Measurements from ENCODE around the gene RNF180. TPM values are rescaled to one million over a fixed set of nuclear protein-coding genes. Genes with fewer than 3 reads are reported as not detected.
A peak's percentile ranks its signal among the peaks of the same experiment; 100 is the strongest.

The RNF180 gene
- total RNA-seq, 2 donors from 2014 or later: 2.0 to 3.5 TPM

DNA sequence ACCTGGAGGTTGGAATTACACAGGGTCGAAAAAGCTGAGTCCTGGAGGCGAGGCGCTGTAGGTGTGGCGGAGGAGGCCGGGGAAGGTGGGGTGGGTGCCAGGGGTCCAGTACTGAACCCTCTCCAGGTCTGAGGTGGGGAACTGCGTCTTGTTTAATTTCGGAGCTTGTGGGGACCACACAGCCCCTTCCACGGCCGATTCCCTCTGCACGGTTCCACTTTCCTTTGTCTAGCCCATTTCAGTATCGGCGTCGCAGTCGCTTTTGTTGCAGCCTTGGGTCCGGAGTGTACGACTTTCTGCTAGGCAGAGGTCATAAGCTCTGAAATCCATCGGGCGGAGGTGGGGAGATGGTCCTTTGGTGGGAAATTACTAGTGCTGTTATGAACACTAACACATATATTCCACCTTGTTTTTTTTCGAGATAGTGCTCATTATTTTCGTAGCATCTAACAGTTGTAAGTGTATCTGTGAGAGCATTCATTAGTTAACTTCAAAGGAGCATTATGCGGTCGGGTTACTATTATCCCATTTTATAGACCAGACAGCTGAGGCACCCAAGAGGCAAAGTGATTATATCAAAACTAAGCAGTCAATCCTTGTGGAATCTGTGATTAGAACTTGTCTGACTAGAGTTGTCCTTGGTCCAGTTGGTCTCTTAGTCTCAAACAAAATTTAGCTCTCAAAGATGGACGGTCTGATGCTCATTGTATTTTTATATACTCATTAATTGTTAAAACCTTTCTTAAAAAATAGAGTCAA is 737 bp downstream of the RNF180 start:
- DNase-seq: peak in 1 of 2 donors; percentile 6
- intact Hi-C loops (cut with DNase I, micrococcal nuclease): no loop called here
- peak; percentile 22 for ATAC-seq

DNA sequence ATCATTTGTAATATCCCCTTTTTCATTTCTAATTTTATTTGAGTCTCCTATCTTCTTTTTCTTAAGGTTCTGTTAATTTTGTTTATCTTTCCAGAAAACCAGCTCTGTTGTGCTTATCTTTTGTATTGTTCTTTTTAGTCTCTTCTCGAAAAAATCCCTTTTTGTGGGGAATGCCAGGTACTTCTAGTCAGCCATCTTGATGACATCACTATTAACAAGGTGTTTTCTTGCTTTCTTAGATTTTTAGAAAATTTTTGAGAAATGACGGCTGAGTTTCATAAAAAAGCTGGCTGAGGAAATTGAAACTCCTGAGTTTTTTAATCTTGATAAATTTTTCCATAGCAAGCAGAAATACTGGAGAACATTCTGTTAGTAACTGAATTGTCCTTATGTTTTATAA is 10.7 kb downstream of the RNF180 start:
- DNase-seq: no peak
- ATAC-seq: no peak
- intact Hi-C loops (cut with DNase I, micrococcal nuclease): no loop called here

DNA sequence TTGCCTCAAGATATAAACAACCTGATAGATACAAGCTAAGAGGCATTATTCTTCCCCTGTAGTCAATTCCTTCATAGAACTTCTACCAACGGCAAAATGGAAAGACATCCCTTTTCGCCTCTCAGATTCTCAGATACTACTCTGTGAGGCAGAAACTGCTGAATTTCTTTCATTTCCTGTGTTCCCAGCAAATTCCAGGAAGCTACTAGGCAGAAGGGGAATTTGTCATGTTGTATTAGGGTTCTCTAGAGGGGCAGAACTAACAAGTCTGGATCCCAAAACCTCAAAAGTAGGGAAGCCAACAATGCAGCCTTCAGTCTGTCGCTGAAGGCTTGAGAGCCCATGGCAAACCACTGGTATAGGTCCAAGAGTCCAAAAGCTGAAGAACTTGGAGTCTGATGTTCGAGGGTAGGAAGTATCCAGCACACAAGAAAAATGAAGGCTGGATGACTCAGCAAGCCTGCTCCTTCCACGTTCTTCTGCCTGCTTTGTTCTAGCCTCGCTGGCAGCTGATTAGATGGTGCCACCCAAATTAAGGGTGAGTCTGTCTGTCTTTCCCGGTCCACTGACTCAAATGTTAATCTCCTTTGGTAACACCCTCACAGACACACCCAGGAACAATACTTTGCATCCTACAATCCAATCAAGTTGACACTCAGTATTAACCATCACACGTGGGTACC is 15.2 kb downstream of the RNF180 start:
- no peak for ATAC-seq
- intact Hi-C loops (cut with DNase I, micrococcal nuclease): no loop called here

GRCh38 chr5:64181440-64181839 is 15.8 kb downstream of the RNF180 start:
- ATAC-seq (no peak), DNase-seq (no peak)
- intact Hi-C loops (cut with DNase I, micrococcal nuclease): no loop called here

More for the DNA sequence above, 15.2 kb downstream of the RNF180 start:
- DNase-seq: no peak

GRCh38 chr5:64183956-64184355 is 18.3 kb downstream of the RNF180 start:
- ATAC-seq: no peak
- intact Hi-C loops (cut with DNase I, micrococcal nuclease): no loop called here
- no peak for DNase-seq

DNA sequence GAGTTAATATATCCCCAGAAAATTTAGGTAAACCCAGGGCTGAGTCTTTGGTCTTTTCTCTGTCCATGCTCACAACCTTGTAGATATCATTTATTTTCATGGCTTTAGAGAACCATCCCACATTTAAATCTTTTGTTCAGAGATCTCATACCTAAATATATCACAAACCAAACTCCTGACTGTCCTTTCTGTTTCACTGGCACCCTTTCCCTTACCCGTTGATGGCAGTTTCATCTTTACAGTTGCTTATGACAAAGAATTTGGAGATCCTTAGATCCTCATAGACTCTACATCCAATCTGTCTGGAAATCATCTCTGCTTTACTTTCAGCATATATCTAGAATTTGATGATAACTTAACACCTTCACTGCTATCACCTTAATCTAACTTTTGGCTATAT is 19.2 kb downstream of the RNF180 start:
- intact Hi-C loops (cut with DNase I, micrococcal nuclease): no loop called here
- no peak for DNase-seq
- no peak for ATAC-seq

DNA sequence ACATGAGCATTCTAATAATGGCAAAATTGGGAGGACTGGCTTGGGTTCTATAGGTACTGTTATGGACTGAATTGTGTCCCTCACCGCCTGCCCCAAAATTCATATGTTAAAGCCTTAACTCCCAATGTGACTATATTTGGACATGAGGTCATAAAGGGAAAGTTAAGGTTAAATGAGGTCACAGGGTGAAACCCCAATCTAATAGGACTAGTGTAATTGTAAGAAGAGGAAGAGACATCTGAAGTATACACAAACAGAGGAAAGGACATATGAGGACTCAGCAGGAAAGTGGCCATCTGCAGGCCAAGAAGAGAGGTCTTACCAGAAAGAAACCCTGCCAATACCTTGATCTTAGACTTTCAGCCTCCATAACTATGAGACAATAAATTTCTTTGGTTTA is 23.1 kb downstream of the RNF180 start:
- no peak for ATAC-seq
- intact Hi-C loops (cut with DNase I, micrococcal nuclease): no loop called here
- DNase-seq: no peak

DNA sequence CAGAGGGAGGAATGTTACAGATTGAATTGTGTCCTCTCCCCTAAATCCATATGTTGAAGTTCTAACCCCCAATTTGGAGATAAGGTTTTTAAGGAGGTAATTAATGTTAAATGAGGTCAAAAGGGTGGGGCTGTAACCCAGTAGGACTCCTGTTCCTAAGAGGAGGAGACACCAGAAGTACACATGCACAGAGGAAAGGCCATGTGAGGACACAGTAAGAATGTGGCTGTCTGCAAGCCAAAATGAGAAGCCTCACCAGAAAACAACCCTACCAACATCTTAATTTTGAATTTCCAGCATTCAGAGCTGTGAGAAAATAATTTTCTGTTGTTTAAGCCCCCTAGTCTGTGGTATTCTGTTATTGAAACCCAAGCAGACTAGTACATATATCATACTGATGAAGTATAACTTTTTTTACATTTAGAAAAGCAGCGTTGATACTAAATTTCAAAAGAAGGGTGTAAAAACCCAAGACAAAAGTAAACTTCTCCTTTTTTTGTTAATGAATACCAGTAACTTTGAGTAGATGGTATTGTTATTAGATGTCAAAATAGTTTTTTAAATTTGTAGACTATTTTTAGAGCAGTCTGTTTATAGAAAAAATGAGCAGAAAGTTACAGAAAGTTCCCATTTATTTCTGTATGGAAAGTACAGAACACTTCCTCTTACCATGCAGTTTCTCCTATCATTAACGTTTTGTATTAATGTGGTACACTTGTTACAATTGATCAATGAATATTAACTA is 25.1 kb downstream of the RNF180 start:
- intact Hi-C loops (cut with DNase I, micrococcal nuclease): no loop called here
- no peak for DNase-seq
- no peak for ATAC-seq

- DNase-seq (no peak), ATAC-seq (no peak)
- intact Hi-C loops (cut with DNase I, micrococcal nuclease): no loop called here
Measured at GRCh38 chr5:64195981-64196380, 30.3 kb downstream of the RNF180 start.

DNA sequence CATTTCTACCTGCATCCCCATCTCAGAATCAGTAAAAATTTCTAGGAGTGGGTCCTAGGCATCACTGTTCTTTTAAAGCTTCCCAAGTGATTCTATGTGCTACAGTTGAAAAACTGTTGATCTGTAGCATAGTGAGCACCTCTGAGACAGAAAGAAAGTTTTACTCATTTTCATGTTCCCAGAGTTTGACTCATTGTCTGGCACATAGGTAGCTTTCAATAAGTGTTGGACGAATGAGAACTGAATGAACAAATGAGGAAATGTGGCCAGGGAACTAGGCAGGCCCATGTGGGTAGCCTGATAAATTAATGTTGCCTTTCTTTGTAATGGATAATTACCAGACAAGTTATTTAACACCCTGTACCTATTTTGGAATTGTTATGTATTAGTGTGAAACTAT is 33.8 kb downstream of the RNF180 start:
- intact Hi-C loops (cut with DNase I, micrococcal nuclease): no loop called here

DNA sequence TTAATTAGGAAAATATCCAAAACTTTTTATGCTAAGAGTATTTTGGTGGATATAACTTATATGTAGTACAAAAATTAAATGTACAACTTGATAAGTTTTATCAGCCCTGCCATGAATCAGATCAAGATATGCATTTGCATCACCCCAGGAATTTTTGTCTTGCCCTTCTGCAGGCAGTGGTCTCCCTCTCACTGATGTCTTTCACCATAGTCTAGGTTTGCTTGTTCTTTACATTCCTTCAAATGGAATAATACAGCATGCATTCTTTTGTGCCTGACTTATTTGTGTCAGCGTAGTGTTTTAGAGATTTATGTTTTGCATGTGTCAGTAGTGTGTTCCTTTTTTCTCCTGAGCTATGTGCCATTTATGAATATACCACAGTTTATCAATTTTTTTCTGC is 36.4 kb downstream of the RNF180 start:
- DNase-seq (no peak), ATAC-seq (no peak)
- intact Hi-C loops (cut with DNase I, micrococcal nuclease): no loop called here

More for the DNA sequence above, 33.8 kb downstream of the RNF180 start:
- no peak for DNase-seq
- no peak for ATAC-seq

GRCh38 chr5:64206653-64207052 is 41.0 kb downstream of the RNF180 start:
- intact Hi-C loops (cut with DNase I, micrococcal nuclease): loop anchor here in 1 of 2 donors (5.0 kb wide), 1 partner anchor 59 kb away; no protein-coding TSS in a partner anchor
- no peak for ATAC-seq
- DNase-seq: no peak

DNA sequence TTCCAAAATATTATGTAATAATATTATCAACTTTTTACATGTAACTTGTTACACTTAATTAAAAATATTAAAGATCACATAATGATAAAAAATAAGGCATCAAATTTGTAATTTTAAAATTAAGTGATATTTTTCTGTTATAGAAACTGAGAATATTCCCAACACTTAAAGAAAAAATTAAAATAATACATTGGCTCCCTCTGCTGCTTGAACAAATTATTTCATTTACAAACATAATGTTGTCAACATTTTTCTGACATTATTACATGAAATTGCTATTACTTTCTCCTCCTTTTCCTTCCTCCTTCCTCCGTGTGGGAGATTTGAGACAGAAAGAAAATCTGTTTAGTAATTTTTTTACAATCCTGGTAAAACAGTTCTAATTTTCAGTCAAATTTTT is 42.3 kb downstream of the RNF180 start:
- ATAC-seq (no peak), DNase-seq (no peak)
- intact Hi-C loops (cut with DNase I, micrococcal nuclease): loop anchor here in 1 of 2 donors (5.0 kb wide), 1 partner anchor 61 kb away; no protein-coding TSS in a partner anchor

DNA sequence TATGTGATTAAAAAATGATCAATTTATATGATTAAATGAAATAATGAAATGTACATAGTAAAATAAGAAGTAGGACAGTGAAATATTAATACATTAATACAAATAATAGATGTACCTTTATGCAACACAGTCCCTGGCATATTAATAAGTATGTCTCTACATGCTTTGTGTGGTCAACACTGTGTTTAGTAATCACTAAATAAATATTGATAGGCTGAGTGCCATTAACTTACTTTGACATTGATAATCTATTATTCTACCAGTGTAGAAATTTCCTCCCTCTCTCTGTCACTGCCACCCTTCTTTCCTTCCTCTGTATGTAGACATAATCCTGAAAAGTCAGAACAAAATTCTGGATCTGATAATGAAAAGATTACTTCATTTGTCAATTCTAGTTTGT is 43.7 kb downstream of the RNF180 start:
- intact Hi-C loops (cut with DNase I, micrococcal nuclease): loop anchor here in 1 of 2 donors (5.0 kb wide), 1 partner anchor 62 kb away; no protein-coding TSS in a partner anchor
- ATAC-seq (no peak), DNase-seq (no peak)

DNA sequence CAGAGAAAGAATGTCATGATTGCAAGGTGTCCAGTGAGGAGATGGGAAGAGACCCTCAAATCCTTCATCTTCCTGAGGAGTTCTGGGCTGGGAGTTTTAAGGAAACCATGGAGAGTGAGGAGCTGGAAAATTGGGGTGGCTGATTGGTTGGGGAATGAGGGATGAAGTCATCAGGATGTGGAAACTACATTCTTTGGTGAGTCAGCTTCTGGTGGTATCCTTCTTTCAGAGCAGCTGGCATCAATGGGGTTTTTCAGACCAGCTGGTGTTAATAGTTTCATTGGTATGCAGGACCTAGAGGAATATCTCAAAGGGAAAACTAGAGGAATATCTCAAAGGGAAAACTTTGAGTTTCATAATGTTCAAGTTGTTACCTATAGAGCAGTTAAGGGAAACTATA is 45.2 kb downstream of the RNF180 start:
- ATAC-seq: no peak
- no peak for DNase-seq
- intact Hi-C loops (cut with DNase I, micrococcal nuclease): no loop called here

- ATAC-seq (no peak), DNase-seq (no peak)
- intact Hi-C loops (cut with DNase I, micrococcal nuclease): no loop called here
Measured at GRCh38 chr5:64213011-64213410, 47.4 kb downstream of the RNF180 start.

GRCh38 chr5:64213531-64213930 is 47.9 kb downstream of the RNF180 start:
- ATAC-seq (no peak), DNase-seq (no peak)
- intact Hi-C loops (cut with DNase I, micrococcal nuclease): no loop called here

DNA sequence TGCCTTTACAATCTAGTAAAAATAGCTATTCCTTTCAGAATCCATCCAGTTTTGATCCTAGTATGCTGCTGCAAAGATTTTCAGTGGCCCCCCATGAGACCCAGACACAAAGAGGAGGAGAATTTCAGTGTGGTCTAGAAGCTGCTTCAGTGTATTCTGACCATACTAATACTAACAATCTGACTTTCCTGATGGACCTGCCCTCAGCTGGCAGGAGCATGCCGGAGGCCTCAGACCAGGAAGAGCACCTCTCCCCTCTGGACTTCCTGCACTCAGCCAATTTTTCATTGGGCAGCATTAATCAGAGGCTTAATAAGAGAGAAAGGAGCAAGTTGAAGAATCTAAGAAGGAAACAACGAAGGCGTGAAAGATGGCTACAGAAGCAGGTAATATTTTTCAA is 48.5 kb downstream of the RNF180 start:
- intact Hi-C loops (cut with DNase I, micrococcal nuclease): no loop called here
- DNase-seq: no peak
- no peak for ATAC-seq

DNA sequence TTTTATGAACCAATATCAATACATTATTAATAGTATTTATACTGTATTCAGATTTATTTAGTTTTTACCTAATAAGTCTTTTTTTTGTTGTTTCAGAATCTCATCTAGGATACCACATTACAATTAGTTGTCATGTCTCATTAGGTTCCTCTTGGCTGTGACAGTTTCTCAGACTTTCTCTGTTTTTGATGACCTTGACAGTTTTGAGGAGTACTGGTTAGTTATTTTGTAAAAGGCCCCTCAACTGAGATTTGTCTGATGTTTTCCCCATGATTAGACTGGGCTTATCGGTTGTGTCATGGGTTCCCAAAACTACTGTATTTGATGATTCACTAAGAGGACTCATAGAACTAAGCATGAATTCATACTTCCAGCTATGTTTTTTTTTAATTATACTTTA is 56.3 kb downstream of the RNF180 start:
- intact Hi-C loops (cut with DNase I, micrococcal nuclease): no loop called here
- ATAC-seq: no peak
- DNase-seq: no peak
